IMR-90 (cell line): Measurements from ENCODE around the gene NAA50. TPM values are rescaled to one million over a fixed set of nuclear protein-coding genes. Genes with fewer than 3 reads are reported as not detected.

ENCODE experiments used
- ATAC-seq: fragments of 200-7000 bp; cut with Tn5 transposase; 2 replicates; pipeline ENCODE4 v1.9.1; 2020; ENCODE audit warnings: low read depth, mild to moderate bottlenecking, moderate library complexity
- BruUV-seq: library from RNA; stranded (reverse); fragments of 400-500 nt; replicated peaks from 2 replicates; lab custom pipeline; 2021; lab: Mats Ljungman, UMichigan
- CTCF ChIA-PET: fragments of 300-600 bp; formaldehyde crosslinking; extraction: SDS; loops from one replicate; lab custom pipeline; 2021; ENCODE audit warnings: antibody characterized with exemption; lab: Yijun Ruan, JAX
- POLR2A ChIA-PET: fragments of 300-600 bp; sonication (Branson Sonifier 250); formaldehyde crosslinking; loops from one replicate; lab custom pipeline; 2022; ENCODE audit warnings: antibody characterized with exemption; ENCODE audit not compliant: unreplicated experiment; lab: Charles Lee
- DNase-seq: peaks from one replicate; pipeline ENCODE4 v3.0.0; 2013
- H2AFZ ChIP-seq: replicated peaks from 2 replicates; pipeline ENCODE3; 2013; ENCODE audit warnings: low read length, mild to moderate bottlenecking; ENCODE audit not compliant: poor library complexity
- H2AK5ac ChIP-seq: 2 replicates; pipeline ENCODE4 v1.6.1; 2013; ENCODE audit warnings: low read depth, low read length, inconsistent platforms
- H2AK9ac ChIP-seq: replicated peaks from 2 replicates; pipeline ENCODE3; 2013; ENCODE audit warnings: mild to moderate bottlenecking, low read depth, low read length, moderate library complexity; ENCODE audit not compliant: poor library complexity
- H2BK120ac ChIP-seq: 2 replicates; pipeline ENCODE4 v1.6.1; 2013; ENCODE audit warnings: low read depth, low read length, inconsistent platforms
- H2BK15ac ChIP-seq: 3 replicates; pipeline ENCODE4 v1.6.1; 2013; ENCODE audit warnings: low read depth, low read length, inconsistent platforms
- H2BK20ac ChIP-seq: 2 replicates; pipeline ENCODE4 v1.6.1; 2013; ENCODE audit warnings: low read depth, mild to moderate bottlenecking, inconsistent platforms, low read length, moderate library complexity
- H2BK5ac ChIP-seq: 2 replicates; pipeline ENCODE4 v1.6.1; 2013; ENCODE audit warnings: mild to moderate bottlenecking, low read depth, low read length, inconsistent platforms; ENCODE audit not compliant: poor library complexity, severe bottlenecking
- H3K14ac ChIP-seq: replicated peaks from 2 replicates; pipeline ENCODE4 v1.6.1; 2013; ENCODE audit warnings: low read depth, low read length, inconsistent platforms
- H3K18ac ChIP-seq: 2 replicates; pipeline ENCODE4 v1.6.1; 2013; ENCODE audit warnings: low read depth, low read length, control low read depth
- H3K23ac ChIP-seq: 2 replicates; pipeline ENCODE4 v1.6.1; 2013; ENCODE audit warnings: low read depth, low read length, inconsistent platforms
- H3K27ac ChIP-seq: 2 replicates; pipeline ENCODE4 v1.5.1; 2013; ENCODE audit warnings: mild to moderate bottlenecking, control low read depth, low read length; ENCODE audit not compliant: insufficient read depth
- H3K27me3 ChIP-seq: 2 replicates; pipeline ENCODE4 v1.6.1; 2013; ENCODE audit warnings: low read length; ENCODE audit not compliant: control insufficient read depth, insufficient read depth
- H3K36me3 ChIP-seq: 2 replicates; pipeline ENCODE4 v1.6.1; 2013; ENCODE audit warnings: low read length, mixed read lengths; ENCODE audit not compliant: control insufficient read depth, insufficient read depth
- H3K4ac ChIP-seq: 2 replicates; pipeline ENCODE4 v1.6.1; 2013; ENCODE audit warnings: low read depth, low read length, inconsistent platforms
- H3K4me1 ChIP-seq: 2 replicates; pipeline ENCODE4 v1.6.1; 2013; ENCODE audit warnings: low read length, mixed read lengths; ENCODE audit not compliant: control insufficient read depth, insufficient read depth
- H3K4me2 ChIP-seq: 2 replicates; pipeline ENCODE4 v1.6.1; 2013; ENCODE audit warnings: low read depth, mild to moderate bottlenecking, control low read depth, low read length, moderate library complexity
- H3K4me3 ChIP-seq: 2 replicates; pipeline ENCODE4 v1.5.1; 2013; ENCODE audit warnings: low read depth, mild to moderate bottlenecking, control low read depth, low read length, moderate library complexity; ENCODE audit not compliant: insufficient read depth
- H3K56ac ChIP-seq: 2 replicates; pipeline ENCODE4 v1.6.1; 2013; ENCODE audit warnings: low read length, inconsistent platforms; ENCODE audit not compliant: insufficient read depth; ENCODE audit errors: extremely low read depth
- H3K79me1 ChIP-seq, 2 experiments: 2 replicates each; pipeline ENCODE4 v1.6.1; 2013; ENCODE audit warnings: low read length in 2 of 2, inconsistent platforms in 1 of 2, low read depth in 1 of 2
- H3K9ac ChIP-seq: 2 replicates; pipeline ENCODE4 v1.6.1; 2013; ENCODE audit warnings: low read depth, low read length, control low read depth
- H3K9me1 ChIP-seq: 2 replicates; pipeline ENCODE4 v1.6.1; 2013; ENCODE audit warnings: low read length, inconsistent platforms; ENCODE audit not compliant: insufficient read depth
- H3K9me3 ChIP-seq: 2 replicates; pipeline ENCODE4 v1.6.1; 2013; ENCODE audit warnings: low read length; ENCODE audit not compliant: control insufficient read depth, insufficient read depth
- H4K20me1 ChIP-seq: 2 replicates; pipeline ENCODE4 v1.6.1; 2013; ENCODE audit warnings: low read length, inconsistent platforms; ENCODE audit not compliant: insufficient read depth
- H4K5ac ChIP-seq: 2 replicates; pipeline ENCODE4 v1.6.1; 2013; ENCODE audit warnings: mild to moderate bottlenecking, low read depth, low read length, control low read depth
- H4K8ac ChIP-seq, 2 experiments: 2 replicates each; pipeline ENCODE4 v1.6.1; 2013; ENCODE audit warnings: low read depth in 2 of 2, low read length in 2 of 2, control low read depth in 1 of 2, inconsistent platforms in 1 of 2
- H4K91ac ChIP-seq: 2 replicates; pipeline ENCODE4 v1.6.1; 2013; ENCODE audit warnings: low read depth, low read length, inconsistent platforms; ENCODE audit not compliant: insufficient read depth
- CTCF ChIP-seq: conservative IDR thresholded peaks from 2 replicates; pipeline ENCODE4 v1.5.1; 2012; ENCODE audit warnings: mild to moderate bottlenecking, low read depth, low read length, improper control_type of control experiment
- ELK1 ChIP-seq: fragments of 150-350 bp; IDR thresholded peaks from 2 replicates; pipeline ENCODE4 v1.6.1; 2016; ENCODE audit warnings: low read depth, mild to moderate bottlenecking, low read length, moderate library complexity, borderline replicate concordance
- MAZ ChIP-seq: IDR thresholded peaks from 2 replicates; pipeline ENCODE4 v1.6.1; 2012; ENCODE audit warnings: low read depth, mild to moderate bottlenecking, low read length, improper control_type of control experiment, moderate library complexity, borderline replicate concordance
- MXI1 ChIP-seq: IDR thresholded peaks from 2 replicates; pipeline ENCODE4 v1.6.1; 2012; ENCODE audit warnings: low read depth, mild to moderate bottlenecking, low read length, moderate library complexity, borderline replicate concordance
- RFX5 ChIP-seq: IDR thresholded peaks from 2 replicates; pipeline ENCODE4 v1.8.0; 2012; ENCODE audit warnings: low read depth, mild to moderate bottlenecking, low read length, moderate library complexity
- SMC3 ChIP-seq: fragments of 150-350 bp; IDR thresholded peaks from 2 replicates; pipeline ENCODE4 v1.6.1; 2016; ENCODE audit warnings: low read depth, mild to moderate bottlenecking, antibody characterized with exemption, low read length, moderate library complexity
- USF2 ChIP-seq: fragments of 150-350 bp; IDR thresholded peaks from 2 replicates; pipeline ENCODE4 v1.6.1; 2017; ENCODE audit warnings: mild to moderate bottlenecking, antibody characterized with exemption, low read length, low read depth
- WGBS, 2 experiments: methylation state at CpG; one replicate each; pipeline versions ENCODE4 v1.1.5 to v1.1.7; 2013; ENCODE audit warnings: missing lambda C conversion rate in 2 of 2; ENCODE audit not compliant: insufficient read length in 1 of 2; ENCODE audit errors: extremely low coverage in 2 of 2; 5-methylcytosine and 5-hydroxymethylcytosine counted together
- dilution Hi-C: fragments of 300-500 bp; cut with HindIII; formaldehyde crosslinking; loops from one replicate; pipeline ENCODE4 v1.14.3; 2018; ENCODE audit warnings: low sequenced_read_pairs; ENCODE audit not compliant: unreplicated experiment
- in situ Hi-C: fragments of 300-500 bp; cut with MboI; formaldehyde crosslinking; loops from 3 replicates; pipeline ENCODE4 v1.14.3; 2019; ENCODE audit warnings: low sequenced_read_pairs, inconsistent platforms, mixed read lengths
- intact Hi-C: fragments of 100-400 bp; cut with micrococcal nuclease; formaldehyde crosslinking; loops from 2 replicates; pipeline ENCODE4 v1.10.0; 2022
- polyA plus RNA-seq, 3 experiments: library from polyadenylated mRNA; depleted of rRNA; stranded (reverse); fragments of >200 nt; gene quantifications; 2 replicates each; pipeline ENCODE4 v1.2.3, GENCODE V29; 2012; ENCODE audit warnings: low replicate concordance in 1 of 3
- total RNA-seq: library from RNA; depleted of rRNA; stranded (reverse); fragments of >200 nt; gene quantifications from 2 replicates; pipeline ENCODE4 v1.2.3, GENCODE V29; 2012

Gene NAA50
- total and polyA plus RNA-seq, 2 of the 4 experiments (the other 2 are of a cell fraction), result 42.4 to 125 TPM

GRCh38 chr3:113684271-113684819 is 61.7 kb downstream of the NAA50 start:
- no peak overlapping the region for H2AK5ac ChIP-seq
- no peak overlapping the region for H2BK15ac ChIP-seq
- peaks cover 7% of the 10 kb centered on the region for H3K9me1 ChIP-seq
- no peak overlapping the region for H3K9ac ChIP-seq
- peaks cover 12% of the 10 kb centered on the region for H3K4me1 ChIP-seq
- ChIA-PET CTCF (no interaction called here), POLR2A (no interaction called here)
- intact Hi-C loops, result no loop called here
- peaks cover 1% of the 10 kb centered on the region; the same call in 1 of the 2 replicates for H3K9me3 ChIP-seq
- no CpG with 5 or more reads among the region's 3 CpGs for WGBS, 2 experiments
- H4K5ac ChIP-seq, result no peak overlapping the region
- H3K79me1 ChIP-seq, result peaks cover 16 to 31% of the 10 kb centered on the region in 2 experiments
- no peak overlapping the region for H3K4me3 ChIP-seq
- no peaks in the 10 kb centered on the region for H3K27me3 ChIP-seq
- ATAC-seq (no peak), DNase-seq (no peak)
- no peak overlapping the region for H2AK9ac ChIP-seq
- H4K8ac ChIP-seq, result no peak overlapping the region
- H3K23ac ChIP-seq, result no peak overlapping the region
- in situ Hi-C loops, result no loop called here
- no peak overlapping the region for H3K27ac ChIP-seq
- no peak overlapping the region for H2AFZ ChIP-seq
- TF ChIP-seq USF2, result no peak
- no peak for TF ChIP-seq MXI1
- TF ChIP-seq SMC3, result no peak
- no peak for TF ChIP-seq CTCF
- TF ChIP-seq ELK1, result no peak
- no peak for TF ChIP-seq MAZ
- TF ChIP-seq RFX5, result no peak
- no peak overlapping the region for H2BK20ac ChIP-seq
- no TSS peak for BruUV-seq
- peaks cover 2% of the 10 kb centered on the region; the same call in 1 of the 2 replicates for H3K36me3 ChIP-seq
- no peak overlapping the region for H3K4ac ChIP-seq
- H4K20me1 ChIP-seq, result peaks cover 10% of the 10 kb centered on the region; the same call in 1 of the 2 replicates
- H3K56ac ChIP-seq, result no peak overlapping the region
- no peak overlapping the region for H2BK5ac ChIP-seq
- H3K14ac ChIP-seq, result no peak overlapping the region
- dilution Hi-C loops, result no loop called here
- H3K18ac ChIP-seq, result no peak overlapping the region
- no peak overlapping the region for H4K91ac ChIP-seq
- H3K4me2 ChIP-seq, result no peak overlapping the region
- no peak overlapping the region for H2BK120ac ChIP-seq
